Stimulated activated CD8-positive, alpha-beta memory T cell treated with anti-CD3 and anti-CD28 coated beads, Interleukin-7, amount 100 ng/mL, for 1 hour (primary cell): Measurements from ENCODE around the gene HS6ST2.
A peak's percentile ranks its signal among the peaks of the same experiment; 100 is the strongest.

Experiments used
- DNase-seq, 2 donors: peaks; one replicate each; pipeline ENCODE4 v3.0.0-alpha.2; 2020; ENCODE audit warnings: low read depth in 2 of 2

HS6ST2 gene

DNA sequence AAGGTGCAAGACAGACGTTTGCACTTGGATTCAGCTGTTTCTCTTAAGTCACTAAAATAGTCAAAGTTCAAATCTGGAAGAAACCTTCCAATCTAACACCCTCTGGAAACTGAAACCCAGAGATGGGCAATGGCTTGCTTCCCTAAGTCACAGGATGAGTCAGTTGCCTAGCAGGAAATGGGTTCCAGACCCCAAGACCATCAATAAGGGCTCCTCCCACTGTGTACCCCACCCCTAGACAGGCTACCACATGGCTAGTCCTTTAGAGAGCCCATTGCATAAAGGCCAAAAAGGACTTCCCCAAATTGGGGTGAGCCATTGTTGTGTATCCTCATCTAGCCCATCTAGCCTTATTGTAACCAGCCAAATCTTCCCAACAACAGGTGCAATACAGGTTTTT is 216.2 kb downstream of the HS6ST2 start:
- no peak for DNase-seq

DNA sequence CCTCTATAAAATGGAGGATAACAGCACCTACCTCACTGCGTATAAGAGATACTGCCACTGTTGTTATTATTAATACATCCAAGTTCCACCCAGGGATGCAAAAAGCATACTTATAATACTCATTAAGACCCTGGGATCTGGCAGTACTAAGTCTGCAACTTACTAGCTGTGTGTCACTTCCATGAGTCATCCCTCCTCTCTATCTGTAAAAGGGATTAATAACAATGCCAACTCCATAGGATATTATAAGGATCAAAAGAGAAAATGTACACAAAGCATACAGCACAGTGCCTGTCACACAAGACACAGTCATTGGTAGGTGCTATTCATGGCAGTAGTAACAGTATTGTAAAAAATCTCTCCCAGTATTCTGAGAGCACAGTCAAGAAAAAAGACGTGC is 216.7 kb downstream of the HS6ST2 start:
- DNase-seq: no peak

- no peak for DNase-seq
These were observed 217.9 kb downstream of the HS6ST2 start for GRCh38 chrX:132740316-132741123.

- DNase-seq: no peak
These were observed 219.5 kb downstream of the HS6ST2 start for GRCh38 chrX:132738951-132739350.

DNA sequence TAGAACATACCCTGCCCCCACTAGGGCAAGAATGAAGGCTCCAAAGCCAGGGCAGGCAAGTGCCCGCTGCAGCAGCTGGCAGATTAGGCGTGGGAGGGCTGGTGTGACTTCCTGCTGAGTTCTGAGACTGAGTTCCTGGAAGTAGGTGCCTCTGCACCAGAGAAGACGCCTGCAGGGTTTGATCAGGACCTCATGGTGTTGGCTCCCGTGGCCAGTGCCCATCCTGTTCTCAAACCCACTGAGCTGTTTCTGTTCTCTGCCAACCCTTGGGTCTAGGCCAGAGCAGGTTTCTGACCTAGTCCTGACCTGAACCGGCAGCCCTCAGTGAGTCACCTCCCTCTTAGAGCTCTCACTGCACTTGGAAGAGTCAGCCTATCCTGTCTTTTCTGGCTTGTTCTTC is 220.7 kb downstream of the HS6ST2 start:
- DNase-seq: peak in 1 of 2 donors; percentile 13

- no peak for DNase-seq
These were observed 226.2 kb downstream of the HS6ST2 start for GRCh38 chrX:132732236-132732635.

DNA sequence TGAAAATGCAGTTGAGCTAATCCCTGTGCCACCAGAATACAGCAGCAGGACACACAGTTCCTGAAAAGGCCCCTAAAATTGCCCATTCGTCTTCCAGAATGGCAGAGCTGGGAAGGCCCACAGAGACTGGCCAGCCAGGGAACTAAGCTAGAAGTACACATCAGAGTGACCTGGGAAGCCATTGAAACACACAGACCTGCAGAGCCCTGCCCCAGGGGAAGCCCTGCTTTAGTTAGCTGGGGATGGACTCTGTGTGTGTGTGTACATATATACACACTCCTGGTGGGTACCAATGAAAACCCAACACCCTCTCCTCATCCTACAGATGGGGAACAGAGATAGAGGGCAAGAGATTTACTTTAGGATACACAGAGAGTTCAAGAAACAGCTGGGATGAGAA is 227.7 kb downstream of the HS6ST2 start:
- DNase-seq: no peak

GRCh38 chrX:132730266-132730665 is 228.2 kb downstream of the HS6ST2 start:
- DNase-seq: no peak

DNA sequence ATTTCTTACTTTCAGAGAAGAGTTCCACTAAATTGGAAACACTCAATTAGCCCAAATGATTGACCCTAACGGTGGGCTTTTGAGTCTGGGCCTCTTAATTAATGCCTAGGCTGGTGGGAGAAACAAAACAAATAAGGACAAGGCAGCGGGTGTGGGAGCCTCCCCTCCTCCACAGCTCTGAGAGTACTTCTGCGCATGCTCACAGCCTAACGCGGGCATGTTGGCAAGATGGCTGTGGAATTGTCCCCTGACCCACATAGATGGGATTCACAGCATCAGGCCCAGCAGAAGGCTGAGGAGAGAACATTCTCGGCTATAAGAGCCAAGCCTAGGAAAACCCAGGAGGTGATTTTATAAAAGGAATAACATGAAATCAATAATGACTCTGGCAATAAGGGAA is 230.1 kb downstream of the HS6ST2 start:
- no peak for DNase-seq

DNA sequence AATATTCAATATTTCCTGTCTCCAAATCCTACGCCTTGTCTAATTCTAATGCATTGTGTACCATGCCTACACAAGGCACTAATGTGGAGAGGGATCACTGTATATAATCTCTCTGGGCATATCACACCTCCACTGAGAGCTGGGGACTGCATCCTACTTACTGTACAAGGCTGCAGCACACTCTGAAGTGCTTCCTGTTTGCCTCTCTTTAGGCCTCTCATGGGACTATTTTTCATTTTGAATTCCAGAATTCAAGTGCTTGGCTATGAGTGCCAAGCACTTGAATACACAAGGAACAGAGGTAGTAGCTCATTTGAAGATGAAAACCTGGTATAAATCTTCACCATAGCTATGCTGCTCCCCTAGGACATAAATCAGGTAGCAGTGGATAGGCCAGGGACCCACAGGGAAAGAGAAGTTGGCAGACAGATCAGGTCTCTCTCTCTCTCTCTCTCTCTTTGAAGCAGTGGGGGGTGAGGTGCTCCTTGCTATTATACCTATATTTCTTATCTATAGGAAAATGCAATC is 239.9 kb downstream of the HS6ST2 start:
- DNase-seq: no peak

DNA sequence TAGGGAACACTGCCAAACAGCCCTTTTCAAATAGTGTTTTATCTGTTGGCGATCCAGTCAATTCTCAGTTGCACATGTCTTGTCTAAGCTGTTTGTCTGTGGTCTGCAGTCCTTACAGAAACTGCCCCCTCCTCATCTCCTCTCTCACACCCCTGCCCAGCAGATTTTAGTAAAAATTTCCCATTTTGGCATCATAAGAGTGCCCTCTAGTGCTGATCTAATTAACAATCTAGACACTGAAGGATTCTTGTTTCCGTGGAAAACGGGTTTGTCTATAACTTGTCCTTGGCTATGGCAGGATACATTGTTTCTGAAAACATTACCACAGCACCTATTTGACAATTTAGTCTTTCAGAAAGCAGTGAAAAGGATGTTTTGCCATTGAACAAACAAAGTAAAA is 242.4 kb downstream of the HS6ST2 start:
- DNase-seq: no peak

DNA sequence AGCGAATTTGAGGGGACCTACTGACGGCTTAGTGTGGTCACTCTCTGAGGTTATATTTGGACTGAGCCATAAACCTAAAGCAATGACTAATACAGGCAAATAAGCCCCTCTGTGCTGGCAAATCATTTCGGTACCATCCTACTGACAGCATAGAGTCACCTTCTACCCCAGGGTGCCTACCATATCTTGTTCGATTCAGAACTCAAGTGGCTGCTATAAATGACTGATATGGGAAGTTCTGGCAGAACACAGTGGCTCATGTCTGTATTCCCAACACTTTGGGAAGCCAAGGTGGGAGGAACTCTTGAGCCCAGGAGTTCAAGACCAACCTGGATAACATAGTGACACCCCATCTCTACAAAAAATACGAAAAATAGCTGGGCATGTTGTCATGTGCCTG is 243.5 kb downstream of the HS6ST2 start:
- DNase-seq: no peak

DNA sequence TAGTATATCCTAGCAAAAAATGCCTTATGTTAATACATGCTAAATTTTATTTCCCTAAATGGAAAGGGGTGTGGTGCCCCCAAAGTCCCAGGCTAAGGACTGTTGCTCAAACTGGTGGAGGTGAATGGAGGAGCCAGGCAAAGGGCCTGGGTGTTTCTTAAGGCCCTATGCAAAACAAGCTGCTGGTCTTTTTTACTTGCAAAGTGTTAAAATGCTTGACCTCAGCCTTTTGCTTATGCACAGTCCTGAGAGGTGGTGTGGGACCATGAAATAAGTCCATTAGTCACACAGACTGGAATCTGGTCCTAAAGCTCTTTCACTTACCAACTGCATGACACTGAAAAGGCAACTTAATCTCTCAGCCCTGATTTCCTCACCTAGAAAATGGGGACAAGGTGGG is 246.1 kb downstream of the HS6ST2 start:
- no peak for DNase-seq

GRCh38 chrX:132710656-132711155 is 247.7 kb downstream of the HS6ST2 start:
- no peak for DNase-seq

- DNase-seq: no peak
These were observed 249.9 kb downstream of the HS6ST2 start for GRCh38 chrX:132708529-132708928.

DNA sequence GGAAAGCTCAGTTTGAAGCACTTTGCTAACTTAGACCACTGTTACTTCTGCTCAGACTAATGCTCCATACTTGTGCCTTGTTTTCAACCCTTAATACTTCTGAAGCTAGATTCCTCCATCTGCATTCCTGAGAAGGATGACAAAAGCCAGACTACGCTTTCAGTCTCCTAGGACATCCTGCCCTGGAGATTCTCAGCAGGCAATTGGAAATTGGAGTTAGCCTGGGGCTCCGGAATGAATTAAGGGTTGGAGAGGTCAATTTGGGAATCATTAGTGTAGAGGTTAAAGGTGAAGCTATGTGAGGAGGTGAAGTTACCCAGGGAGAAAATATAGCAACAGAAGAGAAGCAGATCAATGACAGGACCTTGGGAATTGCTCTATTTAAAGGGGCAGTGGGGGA is 253.7 kb downstream of the HS6ST2 start:
- DNase-seq: no peak

- DNase-seq: no peak
These were observed 264.0 kb downstream of the HS6ST2 start for GRCh38 chrX:132694382-132694781.

DNA sequence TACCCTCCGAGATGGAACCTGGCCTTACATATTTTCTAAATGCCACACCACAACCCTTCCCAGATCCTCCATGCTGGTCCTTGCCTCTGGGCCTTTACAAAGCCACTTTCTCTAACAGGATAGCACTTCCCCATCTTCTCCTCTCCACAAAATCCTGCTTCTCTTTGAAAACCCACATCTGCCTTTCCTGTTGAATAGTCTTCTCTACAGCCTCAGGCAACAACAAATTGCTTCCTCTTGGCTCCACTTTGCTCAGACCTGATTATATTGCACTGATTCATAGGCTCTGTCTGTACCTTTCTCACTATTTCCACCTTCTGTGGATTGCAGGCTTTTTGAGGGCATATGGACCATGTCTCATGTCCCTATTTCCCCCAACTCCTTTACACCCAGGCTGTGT is 265.9 kb downstream of the HS6ST2 start:
- no peak for DNase-seq

DNA sequence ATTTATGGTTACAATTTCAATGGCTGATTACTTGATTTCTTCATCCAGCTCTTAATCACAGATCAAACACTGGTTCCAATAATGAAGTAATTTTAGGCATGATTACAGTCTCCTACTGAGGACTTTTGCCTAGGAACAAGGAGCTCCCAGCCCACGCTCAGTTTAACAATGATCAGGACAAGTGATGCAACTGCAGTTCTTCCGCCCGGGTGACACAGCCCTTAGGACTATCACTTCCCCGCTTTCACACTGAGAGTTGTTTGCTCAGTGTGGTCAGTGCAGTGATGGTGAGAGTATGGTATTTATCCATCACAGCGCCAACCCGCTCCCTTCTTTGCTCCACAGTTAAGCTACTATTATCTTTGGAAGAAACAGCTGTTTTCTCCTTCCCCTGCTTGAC is 266.4 kb downstream of the HS6ST2 start:
- DNase-seq: no peak

- DNase-seq: no peak
These were observed 268.5 kb downstream of the HS6ST2 start for GRCh38 chrX:132689612-132690563.

DNA sequence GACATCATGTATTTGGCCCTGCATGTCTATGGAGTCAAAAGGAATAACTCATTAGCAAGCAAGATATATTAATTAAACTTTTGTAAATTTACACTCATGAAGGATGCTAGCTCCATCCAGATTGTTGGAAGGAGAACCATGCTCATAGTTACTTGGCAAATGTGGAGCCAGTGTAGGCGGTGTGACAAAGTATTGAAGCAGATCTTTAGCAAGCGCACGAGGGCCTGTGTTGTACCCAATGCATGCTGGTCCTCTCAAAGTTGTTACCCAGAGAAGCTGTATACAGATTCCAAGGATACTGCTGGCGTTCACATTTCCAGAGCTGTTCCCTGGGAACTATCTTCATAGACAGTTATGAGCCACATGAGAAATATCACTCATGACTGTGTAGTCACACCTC is 273.2 kb downstream of the HS6ST2 start:
- DNase-seq: no peak

DNA sequence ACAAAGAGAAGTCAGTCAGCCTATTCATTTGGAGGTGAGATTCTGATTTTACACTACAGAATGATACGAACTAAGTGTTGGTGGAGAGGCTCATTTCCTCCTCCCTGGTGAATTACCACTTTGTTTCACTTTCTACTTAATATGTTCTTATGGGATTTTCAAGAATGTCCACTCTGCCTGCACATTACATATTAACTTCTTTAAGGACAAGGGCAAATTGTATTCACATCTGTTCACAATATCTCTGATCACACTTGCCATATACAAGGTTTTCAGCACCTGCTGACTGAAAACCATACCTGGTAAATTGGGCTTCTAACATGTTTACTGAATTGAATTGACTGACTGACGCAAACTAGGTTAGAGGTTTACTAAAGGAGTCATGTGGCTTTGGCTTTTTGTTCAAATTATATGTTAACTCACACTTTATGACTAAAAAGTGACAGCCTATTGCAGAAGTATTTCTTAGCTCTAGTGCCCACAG is 281.2 kb downstream of the HS6ST2 start:
- DNase-seq: no peak
